OCI-LY3 (cell line): ENCODE data around the gene CLMN.
"Not testable (repeated sequence)": the region's sequence is repeated elsewhere in the genome, so short reads cannot be mapped to it uniquely, and the experiment has no call there.

Experiments used
- H2AFZ ChIP-seq: fragments of 200-600, 300-600 bp; shearing (Covaris generic); 2 replicates; pipeline ENCODE4 v1.6.0; 2014; ENCODE audit warnings: antibody characterized with exemption, low read depth, low read length
- H3K27ac ChIP-seq: fragments of 200-600, 300-600 bp; sonication (generic); 2 replicates; pipeline ENCODE4 v1.5.1; 2014; ENCODE audit warnings: mild to moderate bottlenecking, low read length, moderate library complexity, mixed read lengths
- H3K27me3 ChIP-seq: fragments of 200-600, 300-600 bp; sonication (generic); 2 replicates; pipeline ENCODE4 v1.6.1; 2014; ENCODE audit warnings: low read depth, low read length, mixed read lengths
- H3K36me3 ChIP-seq: fragments of 200-600, 300-600 bp; sonication (generic); replicated peaks from 2 replicates; pipeline ENCODE3; 2014; ENCODE audit warnings: low read depth, low read length, mixed read lengths
- H3K4me1 ChIP-seq: fragments of 300-600, 200-600 bp; sonication (generic); 2 replicates; pipeline ENCODE4 v1.6.1; 2014; ENCODE audit warnings: low read length, mixed read lengths
- H3K4me2 ChIP-seq: fragments of 200-600, 300-600 bp; sonication (generic); 2 replicates; pipeline ENCODE4 v1.6.1; 2014; ENCODE audit warnings: low read length, mixed read lengths
- H3K4me3 ChIP-seq: fragments of 300-600, 200-600 bp; sonication (generic); 2 replicates; pipeline ENCODE4 v1.5.1; 2014; ENCODE audit warnings: antibody characterized with exemption, mild to moderate bottlenecking, low read length, moderate library complexity
- H3K79me2 ChIP-seq: fragments of 300-600, 200-600 bp; shearing (Covaris generic); 2 replicates; pipeline ENCODE4 v1.6.1; 2014; ENCODE audit warnings: mild to moderate bottlenecking, low read length, mixed read lengths
- H3K9ac ChIP-seq: fragments of 300-600, 200-600 bp; shearing (Covaris generic); 2 replicates; pipeline ENCODE4 v1.6.0; 2014; ENCODE audit warnings: mild to moderate bottlenecking, low read length, moderate library complexity
- H3K9me3 ChIP-seq: fragments of 200-600, 300-600 bp; shearing (Covaris generic); 2 replicates; pipeline ENCODE4 v1.6.1; 2014; ENCODE audit warnings: low read length, mixed read lengths; ENCODE audit not compliant: insufficient read depth
- H4K20me1 ChIP-seq: fragments of 200-600, 300-600 bp; sonication (generic); 2 replicates; pipeline ENCODE4 v1.6.1; 2016; ENCODE audit warnings: low read length, mixed read lengths; ENCODE audit not compliant: insufficient read depth
- EZH2phosphoT487 ChIP-seq: fragments of 200-600 bp; shearing (Covaris generic); IDR thresholded peaks from 2 replicates; pipeline ENCODE4 v1.6.1; 2018; ENCODE audit warnings: antibody characterized with exemption, mixed run types, low read depth
- TF ChIP-seq, protein P1 (sequence below): fragments of 200-600, 300-600 bp; sonication (generic); IDR thresholded peaks from 2 replicates; pipeline ENCODE4 v1.5.1; 2014; ENCODE audit warnings: antibody characterized with exemption, low read length, low read depth

CLMN gene

DNA sequence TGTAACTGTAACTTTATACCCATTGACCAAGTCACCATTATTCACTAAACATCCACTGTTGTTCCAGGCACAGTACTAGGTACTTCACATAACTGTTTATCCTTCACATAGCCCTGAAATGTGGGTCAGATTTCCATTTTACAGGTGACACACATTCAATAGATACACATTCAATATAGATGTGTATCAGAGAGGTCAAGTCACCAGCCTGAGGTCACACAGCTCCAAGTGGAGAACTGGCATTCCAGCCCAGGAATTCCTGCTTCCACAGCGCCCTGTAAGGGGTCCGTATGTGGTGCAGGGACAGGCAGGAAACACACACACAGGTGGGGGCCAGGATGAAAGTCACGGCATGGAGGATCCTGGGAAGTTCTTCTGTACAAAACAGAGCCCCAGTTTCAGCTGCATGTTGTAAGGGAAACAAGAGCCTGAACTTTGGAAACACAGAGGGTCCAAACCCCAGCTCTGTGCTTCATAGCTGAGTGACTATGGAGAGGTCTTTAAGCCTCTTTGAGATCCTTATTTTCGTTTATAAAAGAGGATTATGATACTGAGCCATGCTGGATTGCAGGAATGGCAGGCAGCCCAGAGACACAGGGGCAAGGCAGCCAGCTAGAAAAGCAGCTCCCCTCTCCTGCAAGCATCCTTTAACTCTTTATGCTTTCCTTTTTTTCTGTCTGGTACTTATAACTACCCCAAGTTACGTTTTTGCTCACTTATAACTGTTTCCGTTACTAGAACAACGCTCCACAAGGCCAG, 112.1 kb downstream of the CLMN start:
- H4K20me1 ChIP-seq, result no peaks in the 10 kb centered on the region
- no peak overlapping the region for H3K9ac ChIP-seq
- TF ChIP-seq, protein P1, sequence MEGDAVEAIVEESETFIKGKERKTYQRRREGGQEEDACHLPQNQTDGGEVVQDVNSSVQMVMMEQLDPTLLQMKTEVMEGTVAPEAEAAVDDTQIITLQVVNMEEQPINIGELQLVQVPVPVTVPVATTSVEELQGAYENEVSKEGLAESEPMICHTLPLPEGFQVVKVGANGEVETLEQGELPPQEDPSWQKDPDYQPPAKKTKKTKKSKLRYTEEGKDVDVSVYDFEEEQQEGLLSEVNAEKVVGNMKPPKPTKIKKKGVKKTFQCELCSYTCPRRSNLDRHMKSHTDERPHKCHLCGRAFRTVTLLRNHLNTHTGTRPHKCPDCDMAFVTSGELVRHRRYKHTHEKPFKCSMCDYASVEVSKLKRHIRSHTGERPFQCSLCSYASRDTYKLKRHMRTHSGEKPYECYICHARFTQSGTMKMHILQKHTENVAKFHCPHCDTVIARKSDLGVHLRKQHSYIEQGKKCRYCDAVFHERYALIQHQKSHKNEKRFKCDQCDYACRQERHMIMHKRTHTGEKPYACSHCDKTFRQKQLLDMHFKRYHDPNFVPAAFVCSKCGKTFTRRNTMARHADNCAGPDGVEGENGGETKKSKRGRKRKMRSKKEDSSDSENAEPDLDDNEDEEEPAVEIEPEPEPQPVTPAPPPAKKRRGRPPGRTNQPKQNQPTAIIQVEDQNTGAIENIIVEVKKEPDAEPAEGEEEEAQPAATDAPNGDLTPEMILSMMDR, result no peak
- no peak for TF ChIP-seq EZH2phosphoT487
- no peak overlapping the region for H2AFZ ChIP-seq
- H3K4me1 ChIP-seq, result peaks cover 25% of the 10 kb centered on the region
- peaks cover 3% of the 10 kb centered on the region for H3K36me3 ChIP-seq
- no peak overlapping the region for H3K4me3 ChIP-seq
- H3K27ac ChIP-seq, result no peak overlapping the region
- H3K4me2 ChIP-seq, result no peak overlapping the region
- no peaks in the 10 kb centered on the region for H3K9me3 ChIP-seq
- peaks cover 4% of the 10 kb centered on the region; the same call in 1 of the 2 replicates for H3K27me3 ChIP-seq
- no peaks in the 10 kb centered on the region for H3K79me2 ChIP-seq

DNA sequence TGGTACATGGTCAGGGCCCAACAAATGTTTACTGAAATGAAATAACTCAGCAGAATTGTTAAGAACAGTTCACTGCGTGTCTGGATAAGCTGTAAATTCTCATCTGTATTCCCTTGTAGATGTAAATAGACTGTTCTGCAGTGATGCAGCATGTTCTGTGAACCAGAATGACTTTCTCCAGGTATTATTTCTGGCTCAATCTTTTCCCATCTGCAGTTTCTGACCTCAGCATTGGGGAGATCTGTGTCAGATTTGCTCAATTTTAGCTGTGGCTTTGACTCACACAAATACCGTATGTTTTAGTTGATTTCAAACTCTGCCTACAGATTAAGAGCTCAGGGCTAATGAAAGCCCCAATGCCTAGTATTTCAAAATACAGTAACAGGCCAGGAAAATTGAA, 113.2 kb downstream of the CLMN start:
- H3K27ac ChIP-seq, result no peak overlapping the region
- no peaks in the 10 kb centered on the region for H4K20me1 ChIP-seq
- TF ChIP-seq EZH2phosphoT487, result no peak
- TF ChIP-seq, protein P1, result no peak
- H2AFZ ChIP-seq, result no peak overlapping the region
- H3K79me2 ChIP-seq, result no peaks in the 10 kb centered on the region
- no peaks in the 10 kb centered on the region for H3K9me3 ChIP-seq
- peaks cover 14% of the 10 kb centered on the region for H3K4me1 ChIP-seq
- no peak overlapping the region for H3K4me3 ChIP-seq
- peaks cover 4% of the 10 kb centered on the region; the same call in 1 of the 2 replicates for H3K27me3 ChIP-seq
- H3K4me2 ChIP-seq, result no peak overlapping the region
- H3K36me3 ChIP-seq, result peaks cover 3% of the 10 kb centered on the region
- no peak overlapping the region for H3K9ac ChIP-seq

DNA sequence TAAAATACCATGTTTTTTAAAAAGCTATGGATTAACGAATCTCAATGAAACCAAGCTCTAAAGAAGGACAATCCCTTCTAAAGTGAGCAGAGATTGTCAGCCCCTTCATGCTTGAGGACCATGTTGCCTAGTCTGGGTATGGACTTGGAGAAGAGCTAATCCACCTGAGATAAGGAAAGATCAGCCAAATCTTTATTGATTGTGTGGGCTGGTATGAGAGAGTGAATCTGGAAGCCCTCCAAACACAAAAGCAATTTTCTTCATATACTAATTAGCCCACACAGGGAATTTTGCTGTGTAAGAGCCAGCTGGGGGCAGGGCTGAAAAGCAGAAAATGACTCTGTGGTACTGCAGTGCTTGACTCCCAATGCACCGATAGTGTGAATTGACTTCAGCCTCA, 115.0 kb downstream of the CLMN start:
- H3K27ac ChIP-seq, result no peak overlapping the region
- H4K20me1 ChIP-seq, result no peaks in the 10 kb centered on the region
- H3K36me3 ChIP-seq, result peaks cover 3% of the 10 kb centered on the region
- no peaks in the 10 kb centered on the region for H3K79me2 ChIP-seq
- no peak overlapping the region for H3K4me3 ChIP-seq
- H3K4me1 ChIP-seq, result peaks cover 7% of the 10 kb centered on the region; the same call in 1 of the 2 replicates
- H2AFZ ChIP-seq, result no peak overlapping the region
- no peak for TF ChIP-seq EZH2phosphoT487
- no peaks in the 10 kb centered on the region for H3K9me3 ChIP-seq
- H3K9ac ChIP-seq, result no peak overlapping the region
- H3K27me3 ChIP-seq, result peaks cover 4% of the 10 kb centered on the region; the same call in 1 of the 2 replicates
- no peak overlapping the region for H3K4me2 ChIP-seq

DNA sequence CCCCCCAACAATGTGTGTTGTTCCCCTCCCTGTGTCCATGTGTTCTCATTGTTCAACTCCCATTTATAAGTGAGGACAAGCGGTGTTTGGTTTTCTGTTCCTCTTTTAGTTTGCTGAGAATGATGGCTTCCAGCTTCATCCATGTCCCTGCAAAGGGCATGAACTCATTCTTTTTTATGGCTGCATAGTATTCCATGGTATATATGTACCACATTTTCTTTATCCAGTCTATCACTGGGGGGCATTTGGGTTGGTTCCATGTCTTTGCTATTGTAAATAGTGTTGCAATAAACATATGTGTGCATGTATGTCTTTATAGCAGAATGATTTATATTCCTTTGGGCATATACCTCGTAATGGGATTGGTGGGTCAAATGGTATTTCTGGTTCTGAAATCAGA, 118.0 kb downstream of the CLMN start:
- not testable (repeated sequence) for H4K20me1 ChIP-seq, H3K4me1 ChIP-seq, H3K36me3 ChIP-seq, H3K4me2 ChIP-seq, H3K4me3 ChIP-seq, H2AFZ ChIP-seq, H3K9me3 ChIP-seq, H3K79me2 ChIP-seq, H3K9ac ChIP-seq, H3K27me3 ChIP-seq, H3K27ac ChIP-seq

DNA sequence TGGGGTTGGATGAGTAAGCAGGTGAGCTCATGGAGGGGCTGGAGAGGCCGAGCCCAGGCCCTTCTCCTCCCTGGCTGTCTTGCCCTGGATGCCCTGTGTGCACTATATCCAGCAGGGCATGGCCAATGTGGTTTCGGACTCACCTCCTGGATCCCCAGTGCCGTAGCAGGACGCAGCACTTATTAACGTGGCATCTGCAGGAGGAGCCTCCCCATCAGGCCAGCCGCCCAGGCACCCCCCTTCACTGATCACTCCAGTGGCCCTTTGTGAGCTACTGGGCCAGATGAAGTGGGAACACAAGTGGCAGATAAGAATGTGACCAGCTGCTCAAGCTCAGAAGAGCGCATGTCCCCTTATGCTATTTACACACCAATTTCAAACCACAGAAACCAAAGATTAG, 119.3 kb downstream of the CLMN start:
- TF ChIP-seq, protein P1, result no peak
- TF ChIP-seq EZH2phosphoT487, result no peak
- H3K27me3 ChIP-seq, result peaks cover 4% of the 10 kb centered on the region; the same call in 1 of the 2 replicates
- H3K4me2 ChIP-seq, result no peak overlapping the region
- no peak overlapping the region for H2AFZ ChIP-seq
- H3K27ac ChIP-seq, result no peak overlapping the region
- peaks cover 4% of the 10 kb centered on the region for H3K4me1 ChIP-seq
- peaks cover 3% of the 10 kb centered on the region for H3K36me3 ChIP-seq
- H3K9me3 ChIP-seq, result no peaks in the 10 kb centered on the region
- H3K79me2 ChIP-seq, result no peaks in the 10 kb centered on the region
- H4K20me1 ChIP-seq, result no peaks in the 10 kb centered on the region
- H3K4me3 ChIP-seq, result no peak overlapping the region
- H3K9ac ChIP-seq, result no peak overlapping the region
